CD4-positive, alpha-beta T cell (primary cell): ENCODE data around the gene MTRR. TPM values are rescaled to one million over a fixed set of nuclear protein-coding genes. Genes with fewer than 3 reads are reported as not detected.

Experiments used
- ATAC-seq: fragments of 200-7000 bp; cut with Tn5 transposase; one replicate; pipeline ENCODE4 v1.10.0; 2022; ENCODE audit warnings: mild to moderate bottlenecking; ENCODE audit not compliant: poor library complexity
- CTCF ChIA-PET: fragments of 350-600 bp; sonication (Branson Sonifier 250); formaldehyde crosslinking; loops from one replicate; lab custom pipeline; 2021; ENCODE audit warnings: antibody characterized with exemption, inconsistent platforms; lab: Charles Lee
- POLR2A ChIA-PET: fragments of 350-600 bp; sonication (Branson Sonifier 250); formaldehyde crosslinking; loops from one replicate; lab custom pipeline; 2021; ENCODE audit warnings: antibody characterized with exemption, inconsistent platforms; lab: Charles Lee
- DNase-seq, 14 experiments: peaks; one replicate each; pipeline ENCODE4 v3.0.0-alpha.2; 2013 to 2020; ENCODE audit warnings: mixed read lengths in 2 of 14
- H3K27ac ChIP-seq, 2 donors: one replicate each; pipeline versions ENCODE4 v1.5.1 to v1.7.0; 2013; ENCODE audit warnings: low read length in 2 of 2, low read depth in 1 of 2, mild to moderate bottlenecking in 1 of 2
- H3K27me3 ChIP-seq, 2 experiments: 1 replicate in 1 of 2; 2 replicates in 1 of 2; pipeline versions ENCODE4 v1.6.1 to v1.7.0; 2013; ENCODE audit warnings: low read length in 2 of 2, control low read depth in 1 of 2, mild to moderate bottlenecking in 1 of 2, moderate library complexity in 1 of 2; ENCODE audit not compliant: insufficient read depth in 2 of 2, control insufficient read depth in 1 of 2
- H3K36me3 ChIP-seq: one replicate; pipeline ENCODE4 v1.6.1; 2013; ENCODE audit warnings: low read length, control low read depth; ENCODE audit not compliant: insufficient read depth
- H3K4me1 ChIP-seq: one replicate; pipeline ENCODE4 v1.6.1; 2013; ENCODE audit warnings: low read length, control low read depth; ENCODE audit not compliant: insufficient read depth
- H3K4me3 ChIP-seq: one replicate; pipeline ENCODE4 v1.5.1; 2013; ENCODE audit warnings: mild to moderate bottlenecking, low read length, moderate library complexity
- H3K9me3 ChIP-seq, 2 experiments: 1 replicate in 1 of 2; 2 replicates in 1 of 2; pipeline versions ENCODE4 v1.6.1 to v1.7.0; 2013; ENCODE audit warnings: low read length in 2 of 2, mild to moderate bottlenecking in 2 of 2, control low read depth in 1 of 2, moderate library complexity in 1 of 2; ENCODE audit not compliant: control insufficient read depth in 1 of 2, insufficient read depth in 1 of 2
- H3K27ac Mint-ChIP-seq: one replicate; pipeline ENCODE4 v1.8.0; 2020; ENCODE audit warnings: mixed read lengths
- H3K27me3 Mint-ChIP-seq: one replicate; pipeline ENCODE4 v1.8.0; 2021; ENCODE audit warnings: mixed read lengths
- H3K36me3 Mint-ChIP-seq: one replicate; pipeline ENCODE4 v1.8.0; 2021; ENCODE audit warnings: low read depth, mixed read lengths
- H3K4me1 Mint-ChIP-seq: one replicate; pipeline ENCODE4 v1.8.0; 2021; ENCODE audit warnings: low read depth, mixed read lengths
- H3K4me3 Mint-ChIP-seq: one replicate; pipeline ENCODE4 v1.8.0; 2020; ENCODE audit warnings: mild to moderate bottlenecking, mixed read lengths
- H3K9me3 Mint-ChIP-seq: one replicate; pipeline ENCODE4 v1.8.0; 2020; ENCODE audit warnings: mixed read lengths
- CTCF ChIP-seq: fragments of 200-600 bp; IDR thresholded peaks from one replicate; pipeline ENCODE4 v1.8.0; 2022; ENCODE audit warnings: antibody characterized with exemption, mild to moderate bottlenecking
- intact Hi-C, 2 experiments: fragments of 100-400 bp; cut with DNase I in 1 of 2; cut with micrococcal nuclease in 1 of 2; formaldehyde crosslinking; loops; one replicate each; pipeline versions ENCODE4 v1.15.1 to v1.9.0; 2023 to 2025; cut with DNase I, micrococcal nuclease
- total RNA-seq, 174 experiments: library from RNA in 2 of 174; stranded (reverse) in 2 of 174; gene quantifications; one replicate each; pipeline ENCODE4 v1.2.3 and lab custom pipeline; 2021 to 2026

MTRR gene
- total RNA-seq, 2 experiments from 2014 or later: 74.6 to 77.5 TPM

GRCh38 chr5:7828269-7828668 lies 40.7 kb upstream of the MTRR start:
- H3K9me3 ChIP-seq: no peaks in the 10 kb centered on the region
- H3K4me1 ChIP-seq: no peaks in the 10 kb centered on the region
- peaks cover 0 to 4% of the 10 kb centered on the region in 2 experiments for H3K27me3 ChIP-seq
- H3K36me3 ChIP-seq: no peaks in the 10 kb centered on the region
- Mint-ChIP-seq H3K4me1 (no peaks in the 10 kb centered on the region), H3K9me3 (no peaks in the 10 kb centered on the region), H3K36me3 (no peaks in the 10 kb centered on the region), H3K4me3 (no peak overlapping the region), H3K27me3 (peaks cover 22% of the 10 kb centered on the region), H3K27ac (no peak overlapping the region)
- H3K4me3 ChIP-seq: no peak overlapping the region
- no peak for DNase-seq
- POLR2A ChIA-PET: no interaction called here
- CTCF ChIA-PET: no interaction called here
- no peak for TF ChIP-seq CTCF
- intact Hi-C loops: no loop called here
- no peak for ATAC-seq
- no peak overlapping the region for H3K27ac ChIP-seq

GRCh38 chr5:7834982-7835381 lies 34.0 kb upstream of the MTRR start:
- no peaks in the 10 kb centered on the region for H3K36me3 ChIP-seq
- DNase-seq (no peak), ATAC-seq (no peak)
- TF ChIP-seq CTCF: no peak
- Mint-ChIP-seq H3K36me3 (no peaks in the 10 kb centered on the region), H3K9me3 (no peaks in the 10 kb centered on the region), H3K4me1 (no peaks in the 10 kb centered on the region), H3K27ac (no peak overlapping the region), H3K27me3 (peaks cover 12% of the 10 kb centered on the region), H3K4me3 (no peak overlapping the region)
- H3K9me3 ChIP-seq: no peaks in the 10 kb centered on the region
- no peak overlapping the region for H3K4me3 ChIP-seq
- peaks cover 2 to 4% of the 10 kb centered on the region in 2 experiments for H3K27me3 ChIP-seq
- POLR2A ChIA-PET: no interaction called here
- CTCF ChIA-PET: no interaction called here
- intact Hi-C loops: no loop called here
- H3K27ac ChIP-seq: no peak overlapping the region
- H3K4me1 ChIP-seq: no peaks in the 10 kb centered on the region

GRCh38 chr5:7837403-7837802 lies 31.5 kb upstream of the MTRR start:
- no peak overlapping the region for H3K27ac Mint-ChIP-seq
- POLR2A ChIA-PET: interaction anchor here (0.6 kb wide), 1 partner anchor 1145 kb away, joined by 4 read pairs; no protein-coding TSS in a partner anchor
- CTCF ChIA-PET: no interaction called here

More at GRCh38 chr5:7837403-7837802, 31.5 kb upstream of the MTRR start:
- intact Hi-C loops: no loop called here
- Mint-ChIP-seq H3K27me3 (peaks cover 24% of the 10 kb centered on the region), H3K4me1 (no peaks in the 10 kb centered on the region), H3K36me3 (no peaks in the 10 kb centered on the region), H3K4me3 (no peak overlapping the region), H3K9me3 (no peaks in the 10 kb centered on the region)
- no peaks in the 10 kb centered on the region for H3K4me1 ChIP-seq
- no peak overlapping the region for H3K4me3 ChIP-seq
- ATAC-seq (no peak), DNase-seq (no peak)
- no peak for TF ChIP-seq CTCF
- no peaks in the 10 kb centered on the region for H3K36me3 ChIP-seq
- H3K9me3 ChIP-seq: no peaks in the 10 kb centered on the region
- H3K27me3 ChIP-seq: peaks cover 2 to 4% of the 10 kb centered on the region in 2 experiments
- no peak overlapping the region for H3K27ac ChIP-seq
